DND-41 (cell line): ENCODE data around the gene TNNT2.

Experiments used
- EZH2 ChIP-seq: IDR thresholded peaks from 3 replicates; pipeline ENCODE4 v1.6.1; 2012; ENCODE audit warnings: borderline replicate concordance, low read depth, mild to moderate bottlenecking, moderate library complexity, low read length, inconsistent platforms; ENCODE audit not compliant: severe bottlenecking
- TF ChIP-seq, protein P1 (sequence below): IDR thresholded peaks from 2 replicates; pipeline ENCODE4 v1.5.1; 2012; ENCODE audit warnings: borderline replicate concordance, low read length, moderate library complexity, mild to moderate bottlenecking; ENCODE audit not compliant: poor library complexity, severe bottlenecking; ENCODE audit errors: extremely low read depth

DNA sequence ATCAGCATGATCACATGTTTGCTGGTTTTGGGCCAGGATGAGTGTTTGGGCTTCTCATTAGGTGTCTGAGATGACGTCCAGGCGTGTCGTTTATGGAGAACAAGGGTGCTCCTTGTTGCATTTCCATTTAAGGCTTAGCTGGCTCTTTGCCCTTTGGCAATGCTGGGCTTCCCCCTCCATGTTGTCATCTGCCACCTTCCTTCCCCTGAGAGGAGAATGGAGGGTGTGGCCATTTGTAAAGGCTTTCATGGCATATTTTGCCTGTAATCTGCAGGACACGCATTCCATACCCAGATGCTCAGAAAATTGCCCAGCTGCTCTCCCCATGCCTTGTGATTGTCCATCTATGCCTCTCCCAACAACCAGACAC is 66.5 kb downstream of the TNNT2 start:
- TF ChIP-seq, protein P1, sequence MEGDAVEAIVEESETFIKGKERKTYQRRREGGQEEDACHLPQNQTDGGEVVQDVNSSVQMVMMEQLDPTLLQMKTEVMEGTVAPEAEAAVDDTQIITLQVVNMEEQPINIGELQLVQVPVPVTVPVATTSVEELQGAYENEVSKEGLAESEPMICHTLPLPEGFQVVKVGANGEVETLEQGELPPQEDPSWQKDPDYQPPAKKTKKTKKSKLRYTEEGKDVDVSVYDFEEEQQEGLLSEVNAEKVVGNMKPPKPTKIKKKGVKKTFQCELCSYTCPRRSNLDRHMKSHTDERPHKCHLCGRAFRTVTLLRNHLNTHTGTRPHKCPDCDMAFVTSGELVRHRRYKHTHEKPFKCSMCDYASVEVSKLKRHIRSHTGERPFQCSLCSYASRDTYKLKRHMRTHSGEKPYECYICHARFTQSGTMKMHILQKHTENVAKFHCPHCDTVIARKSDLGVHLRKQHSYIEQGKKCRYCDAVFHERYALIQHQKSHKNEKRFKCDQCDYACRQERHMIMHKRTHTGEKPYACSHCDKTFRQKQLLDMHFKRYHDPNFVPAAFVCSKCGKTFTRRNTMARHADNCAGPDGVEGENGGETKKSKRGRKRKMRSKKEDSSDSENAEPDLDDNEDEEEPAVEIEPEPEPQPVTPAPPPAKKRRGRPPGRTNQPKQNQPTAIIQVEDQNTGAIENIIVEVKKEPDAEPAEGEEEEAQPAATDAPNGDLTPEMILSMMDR = no peak
- TF ChIP-seq EZH2 = no peak
